Calu3 (cell line): ENCODE results near the gene ABCA7. TPM values are rescaled to one million over a fixed set of nuclear protein-coding genes. Genes with fewer than 3 reads are reported as not detected.
A peak's percentile ranks its signal among the peaks of the same experiment; 100 is the strongest.

Source experiments
- BruUV-seq: library from RNA; stranded (reverse); fragments of 400-500 nt; replicated peaks from 2 replicates; lab custom pipeline; 2021; lab: Mats Ljungman, UMichigan
- CTCF ChIA-PET: fragments of 300-600 bp; sonication (Branson Sonifier 250); formaldehyde crosslinking; loops from one replicate; lab custom pipeline; 2022; ENCODE audit warnings: antibody characterized with exemption; lab: Charles Lee
- DNase-seq: peaks from one replicate; pipeline ENCODE4 v3.0.0; 2022
- H3K27ac Mint-ChIP-seq: one replicate; pipeline ENCODE4 v1.8.0; 2022; ENCODE audit warnings: mixed read lengths; ENCODE audit not compliant: unreplicated experiment
- H3K27me3 Mint-ChIP-seq: one replicate; pipeline ENCODE4 v1.8.0; 2022; ENCODE audit warnings: mixed read lengths; ENCODE audit not compliant: unreplicated experiment
- H3K36me3 Mint-ChIP-seq: one replicate; pipeline ENCODE4 v1.8.0; 2022; ENCODE audit warnings: mild to moderate bottlenecking, moderate library complexity, mixed read lengths; ENCODE audit not compliant: insufficient read depth, unreplicated experiment
- H3K4me1 Mint-ChIP-seq: one replicate; pipeline ENCODE4 v1.8.0; 2022; ENCODE audit warnings: mild to moderate bottlenecking, low read depth, mixed read lengths; ENCODE audit not compliant: unreplicated experiment
- H3K4me3 Mint-ChIP-seq: one replicate; pipeline ENCODE4 v1.8.0; 2022; ENCODE audit warnings: mild to moderate bottlenecking, low read depth, moderate library complexity, mixed read lengths; ENCODE audit not compliant: unreplicated experiment
- H3K9me3 Mint-ChIP-seq: one replicate; pipeline ENCODE4 v1.8.0; 2022; ENCODE audit warnings: low read depth, mixed read lengths; ENCODE audit not compliant: unreplicated experiment
- CTCF ChIP-seq: fragments of 200-600 bp; IDR thresholded peaks from one replicate; pipeline ENCODE4 v1.8.0; 2022; ENCODE audit warnings: antibody characterized with exemption; ENCODE audit not compliant: unreplicated experiment
- intact Hi-C: fragments of 100-400 bp; cut with micrococcal nuclease; formaldehyde crosslinking; loops from one replicate; pipeline ENCODE4 v1.10.0; 2022; ENCODE audit not compliant: unreplicated experiment
- total RNA-seq: library from RNA; stranded (reverse); gene quantifications from 2 replicates; pipeline ENCODE4 v1.2.3, GENCODE V29; 2022

Gene ABCA7
- total RNA-seq, 1 experiment from 2014 or later = 22.7 TPM

- Mint-ChIP-seq H3K27me3 (no peaks in the 10 kb centered on the region), H3K4me3 (no peak overlapping the region), H3K27ac (peak overlapping the region; percentile 77), H3K9me3 (no peaks in the 10 kb centered on the region), H3K36me3 (peaks cover 64% of the 10 kb centered on the region), H3K4me1 (peaks cover 19% of the 10 kb centered on the region)
- no TSS peak for BruUV-seq
- intact Hi-C loops = no loop called here
- TF ChIP-seq CTCF = no peak
- no peak for DNase-seq
- CTCF ChIA-PET = no interaction called here
Observed at GRCh38 chr19:1098177-1099051, 58.5 kb downstream of the ABCA7 start.

- Mint-ChIP-seq H3K9me3 (no peaks in the 10 kb centered on the region), H3K4me3 (no peak overlapping the region), H3K27me3 (no peaks in the 10 kb centered on the region), H3K27ac (peak overlapping the region; percentile 52), H3K36me3 (peaks cover 63% of the 10 kb centered on the region), H3K4me1 (peaks cover 19% of the 10 kb centered on the region)
- no TSS peak for BruUV-seq
- no peak for DNase-seq
- no peak for TF ChIP-seq CTCF
- intact Hi-C loops = loop anchor here (5.0 kb wide), 1 partner anchor 81 kb away; no protein-coding TSS in a partner anchor
- CTCF ChIA-PET = interaction anchor here (0.5 to 0.6 kb wide), 2 partner anchors 11 to 34 kb away, joined by 4 to 5 read pairs; no protein-coding TSS in a partner anchor
Observed at GRCh38 chr19:1101337-1101698, 61.4 kb downstream of the ABCA7 start.

GRCh38 chr19:1102407-1103131 lies 62.7 kb downstream of the ABCA7 start:
- intact Hi-C loops = loop anchor here (5.0 kb wide), 1 partner anchor 80 kb away; no protein-coding TSS in a partner anchor
- H3K4me3 Mint-ChIP-seq = peak overlapping the region; percentile 46
- CTCF ChIA-PET = no interaction called here
- no peaks in the 10 kb centered on the region for H3K27me3 Mint-ChIP-seq
- DNase-seq = peak; percentile 83
- peaks cover 75% of the 10 kb centered on the region for H3K36me3 Mint-ChIP-seq
- H3K4me1 Mint-ChIP-seq = peaks cover 16% of the 10 kb centered on the region
- no peak for TF ChIP-seq CTCF
- no peaks in the 10 kb centered on the region for H3K9me3 Mint-ChIP-seq
- H3K27ac Mint-ChIP-seq = peak overlapping the region; percentile 44
- no TSS peak for BruUV-seq

- peaks cover 10% of the 10 kb centered on the region for H3K4me1 Mint-ChIP-seq
- H3K36me3 Mint-ChIP-seq = peaks cover 75% of the 10 kb centered on the region
- no peak for DNase-seq
- CTCF ChIA-PET = no interaction called here
- peak overlapping the region; percentile 46 for H3K4me3 Mint-ChIP-seq
- intact Hi-C loops = loop anchor here (5.0 kb wide), 1 partner anchor 79 kb away; no protein-coding TSS in a partner anchor
- no peaks in the 10 kb centered on the region for H3K9me3 Mint-ChIP-seq
- BruUV-seq = TSS peak; percentile 94
- H3K27ac Mint-ChIP-seq = peak overlapping the region; percentile 44
- no peaks in the 10 kb centered on the region for H3K27me3 Mint-ChIP-seq
- TF ChIP-seq CTCF = no peak
Observed at GRCh38 chr19:1103132-1103707, 63.3 kb downstream of the ABCA7 start.
